Endothelial cell (in vitro differentiated cells): Measurements from ENCODE around the gene CCDC171. TPM values are rescaled to one million over a fixed set of nuclear protein-coding genes. Genes with fewer than 3 reads are reported as not detected.
A peak's percentile ranks its signal among the peaks of the same experiment; 100 is the strongest.

Experiments
- DNase-seq: peaks from one replicate; pipeline ENCODE4 v3.0.0; 2021; ENCODE audit warnings: low spot score
- H3K27ac Mint-ChIP-seq: one replicate; pipeline ENCODE4 v1.8.0; 2021; ENCODE audit warnings: mixed read lengths, inconsistent platforms; ENCODE audit not compliant: unreplicated experiment
- H3K27me3 Mint-ChIP-seq: one replicate; pipeline ENCODE4 v1.8.0; 2021; ENCODE audit warnings: mild to moderate bottlenecking, moderate library complexity, mixed read lengths, inconsistent platforms; ENCODE audit not compliant: unreplicated experiment
- H3K36me3 Mint-ChIP-seq: one replicate; pipeline ENCODE4 v1.8.0; 2021; ENCODE audit warnings: mild to moderate bottlenecking, low read depth, mixed read lengths, inconsistent platforms; ENCODE audit not compliant: unreplicated experiment
- H3K4me1 Mint-ChIP-seq: one replicate; pipeline ENCODE4 v1.8.0; 2021; ENCODE audit warnings: mild to moderate bottlenecking, mixed read lengths, inconsistent platforms; ENCODE audit not compliant: unreplicated experiment
- H3K4me3 Mint-ChIP-seq: one replicate; pipeline ENCODE4 v1.8.0; 2021; ENCODE audit warnings: mild to moderate bottlenecking, mixed read lengths, inconsistent platforms; ENCODE audit not compliant: unreplicated experiment
- H3K9me3 Mint-ChIP-seq: one replicate; pipeline ENCODE4 v1.8.0; 2021; ENCODE audit warnings: mixed read lengths, inconsistent platforms; ENCODE audit not compliant: unreplicated experiment
- CTCF ChIP-seq: fragments of 200-600 bp; sonication (generic); IDR thresholded peaks from one replicate; pipeline ENCODE4 v1.5.0; 2021; ENCODE audit warnings: antibody characterized with exemption; ENCODE audit not compliant: unreplicated experiment
- total RNA-seq: library from RNA; stranded (reverse); fragmentation: NEBNext Ultra II Directional; extraction: Animal tissue kit (Norgen Biotek cat#: 25700); gene quantifications from one replicate; pipeline ENCODE4 v1.2.1, GENCODE V29; 2021; ENCODE audit not compliant: unreplicated experiment

The CCDC171 gene
- total RNA-seq, 1 donor from 2014 or later, result 6.5 TPM

DNA sequence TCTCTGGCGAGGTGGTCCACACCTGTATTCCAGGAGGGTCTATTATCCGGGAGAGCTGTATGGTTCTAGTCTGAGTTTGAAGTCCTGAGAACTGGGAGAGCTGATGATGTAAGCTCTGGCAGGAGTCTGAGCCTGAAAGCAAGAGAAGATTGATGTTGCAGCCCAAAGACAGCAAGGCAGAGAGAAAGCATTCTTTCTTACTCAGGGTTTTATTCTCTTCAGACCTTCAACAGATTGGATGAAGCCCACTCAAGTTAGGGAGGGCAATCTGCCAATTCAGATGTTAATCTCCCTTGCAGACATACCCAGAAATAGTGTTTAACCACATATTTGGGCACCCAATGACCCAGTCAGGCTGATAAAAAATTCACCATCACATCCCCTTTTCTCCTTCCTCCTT lies 159.1 kb downstream of the CCDC171 start:
- no peak for TF ChIP-seq CTCF
- Mint-ChIP-seq H3K27ac (no peak overlapping the region), H3K9me3 (no peaks in the 10 kb centered on the region), H3K36me3 (peaks cover 2% of the 10 kb centered on the region), H3K4me3 (no peak overlapping the region), H3K4me1 (no peaks in the 10 kb centered on the region), H3K27me3 (peaks cover 2% of the 10 kb centered on the region)
- no peak for DNase-seq

- no peak overlapping the region for H3K4me3 Mint-ChIP-seq
- no peak for DNase-seq
- TF ChIP-seq CTCF, result no peak
- H3K27ac Mint-ChIP-seq, result no peak overlapping the region
- no peaks in the 10 kb centered on the region for H3K4me1 Mint-ChIP-seq
- peaks cover 5% of the 10 kb centered on the region for H3K27me3 Mint-ChIP-seq
- peaks cover 7% of the 10 kb centered on the region for H3K36me3 Mint-ChIP-seq
- no peaks in the 10 kb centered on the region for H3K9me3 Mint-ChIP-seq
These were observed 161.9 kb downstream of the CCDC171 start for GRCh38 chr9:15714746-15715145.

DNA sequence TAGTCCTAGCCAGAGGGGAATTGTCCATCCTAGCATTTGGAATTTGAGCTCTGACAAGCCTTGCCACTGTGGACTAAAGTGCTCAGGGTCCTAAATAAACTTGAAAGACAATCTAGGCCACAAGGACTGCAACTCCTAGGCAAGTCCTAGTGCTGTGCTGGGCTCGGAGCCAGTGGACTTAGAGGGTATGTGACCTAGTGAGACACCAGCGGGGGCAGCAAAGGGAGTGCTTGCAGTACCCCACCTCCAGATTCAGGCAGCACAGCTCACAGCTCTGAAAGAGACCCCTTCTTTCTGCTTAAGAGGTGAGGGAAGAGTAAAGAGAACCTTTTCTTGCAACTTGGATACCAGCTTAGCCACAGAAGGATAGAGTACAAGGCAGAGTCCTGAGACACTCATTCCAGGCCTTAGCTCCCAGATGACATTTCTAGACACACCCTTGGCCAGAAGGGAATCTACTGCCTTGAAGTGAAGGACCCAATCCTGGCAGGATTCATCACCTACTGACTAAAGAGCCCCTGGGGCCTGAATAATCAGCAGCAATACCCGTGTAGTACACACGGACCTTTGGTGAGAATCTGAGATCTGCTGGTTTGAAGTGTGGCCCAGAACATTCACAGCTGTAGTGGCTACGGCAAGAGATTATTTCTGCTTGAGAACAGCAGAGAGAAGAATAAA lies 164.6 kb downstream of the CCDC171 start:
- DNase-seq, result no peak
- Mint-ChIP-seq H3K4me3 (peak overlapping the region; percentile 21), H3K4me1 (peaks cover 2% of the 10 kb centered on the region), H3K27me3 (peaks cover 4% of the 10 kb centered on the region), H3K36me3 (peaks cover 7% of the 10 kb centered on the region), H3K27ac (no peak overlapping the region), H3K9me3 (no peaks in the 10 kb centered on the region)
- TF ChIP-seq CTCF, result no peak

GRCh38 chr9:15718423-15718822 lies 165.6 kb downstream of the CCDC171 start:
- Mint-ChIP-seq H3K27ac (no peak overlapping the region), H3K4me1 (peaks cover 5% of the 10 kb centered on the region), H3K27me3 (peaks cover 4% of the 10 kb centered on the region), H3K9me3 (no peaks in the 10 kb centered on the region), H3K36me3 (peaks cover 7% of the 10 kb centered on the region), H3K4me3 (no peak overlapping the region)
- DNase-seq, result no peak
- no peak for TF ChIP-seq CTCF

- no peak overlapping the region for H3K27ac Mint-ChIP-seq
- peaks cover 4% of the 10 kb centered on the region for H3K27me3 Mint-ChIP-seq
- peaks cover 7% of the 10 kb centered on the region for H3K36me3 Mint-ChIP-seq
- TF ChIP-seq CTCF, result no peak
- no peaks in the 10 kb centered on the region for H3K9me3 Mint-ChIP-seq
- peaks cover 5% of the 10 kb centered on the region for H3K4me1 Mint-ChIP-seq
- no peak for DNase-seq
- no peak overlapping the region for H3K4me3 Mint-ChIP-seq
These were observed 168.0 kb downstream of the CCDC171 start for GRCh38 chr9:15720861-15721260.
